K562 (cell line): ENCODE data around the gene GRIK3. TPM values are rescaled to one million over a fixed set of nuclear protein-coding genes. Genes with fewer than 3 reads are reported as not detected.

Experiments
- ATAC-seq: fragments of 200-7000 bp; cut with Tn5 transposase; 3 replicates; pipeline ENCODE4 v1.9.1; 2020; ENCODE audit warnings: moderate library complexity
- BruUV-seq: library from RNA; stranded (reverse); fragments of 400-500 nt; replicated peaks from 2 replicates; lab custom pipeline; 2021; lab: Mats Ljungman, UMichigan
- CTCF ChIA-PET: fragments of 300-600 bp; formaldehyde crosslinking; extraction: SDS; loops from one replicate; lab custom pipeline; 2021; ENCODE audit warnings: low intra/inter-chr PET ratio; lab: Yijun Ruan, JAX
- POLR2A ChIA-PET: fragments of 300-600, 350-650 bp; sonication (Branson Sonifier 250); formaldehyde crosslinking; extraction: SDS; loops from one replicate; lab custom pipeline; 2021; ENCODE audit warnings: antibody characterized with exemption, inconsistent platforms; lab: Yijun Ruan, JAX
- DNase-seq, 4 experiments: peaks; one replicate each; pipeline versions ENCODE4 v3.0.0 to v3.0.0-alpha.2; 2011 to 2018; ENCODE audit warnings: low spot score in 3 of 4, mixed read lengths in 3 of 4; ENCODE audit errors: extremely low read depth in 1 of 4
- FAIRE-seq: peaks from 2 replicates; lab custom pipeline; 2011; peaks lifted over from hg19 to GRCh38; lab: Jason Lieb, UNC
- H2AFZ ChIP-seq: 2 replicates; pipeline ENCODE4 v1.6.0; 2011; ENCODE audit warnings: low read depth, low read length, control low read depth, inconsistent platforms
- H3K27ac ChIP-seq: fragments of 200-600 bp; 3 replicates; pipeline ENCODE4 v1.8.0; 2011; ENCODE audit warnings: low read depth, mild to moderate bottlenecking, control low read depth, inconsistent platforms, low read length, moderate library complexity, mixed read lengths; ENCODE audit errors: extremely low read depth
- H3K27me3 ChIP-seq, 2 experiments: fragments of 300-600 bp in 1 of 2; 2 replicates in 1 of 2; 3 replicates in 1 of 2; pipeline versions ENCODE4 v1.6.0 to v1.8.0; 2011; ENCODE audit warnings: inconsistent platforms in 2 of 2, low read length in 2 of 2, mild to moderate bottlenecking in 1 of 2, mixed read lengths in 1 of 2, moderate library complexity in 1 of 2; ENCODE audit not compliant: control insufficient read depth in 2 of 2, insufficient read depth in 2 of 2
- H3K36me3 ChIP-seq: fragments of 300-600 bp; 3 replicates; pipeline ENCODE4 v1.8.0; 2011; ENCODE audit warnings: mild to moderate bottlenecking, low read length, inconsistent platforms; ENCODE audit not compliant: control insufficient read depth, insufficient read depth
- H3K4me1 ChIP-seq, 2 experiments: fragments of 200-600 bp in 1 of 2; replicated peaks in 1 of 2; 2 replicates in 1 of 2; 3 replicates in 1 of 2; pipeline versions ENCODE4 v1.5.1 to v1.8.0; 2011; ENCODE audit warnings: inconsistent platforms in 2 of 2, low read length in 2 of 2, mild to moderate bottlenecking in 1 of 2, mixed read lengths in 1 of 2, moderate library complexity in 1 of 2; ENCODE audit not compliant: control insufficient read depth in 2 of 2, insufficient read depth in 2 of 2
- H3K4me2 ChIP-seq: 2 replicates; pipeline ENCODE4 v1.6.1; 2011; ENCODE audit warnings: low read length, control low read depth, inconsistent platforms, mixed read lengths; ENCODE audit not compliant: insufficient read depth
- H3K4me3 ChIP-seq: fragments of 200-600 bp; sonication (generic), shearing (Covaris generic); 2 replicates; pipeline ENCODE4 v1.5.1; 2016; ENCODE audit warnings: control low read depth, inconsistent platforms
- H3K79me2 ChIP-seq: fragments of 200-600 bp; 3 replicates; pipeline ENCODE4 v1.8.0; 2011; ENCODE audit warnings: low read length, inconsistent platforms; ENCODE audit not compliant: control insufficient read depth, insufficient read depth
- H3K9ac ChIP-seq, 2 experiments: 2 replicates each; pipeline versions ENCODE4 v1.6.0 to v1.6.1; 2011; ENCODE audit warnings: low read depth in 2 of 2, low read length in 2 of 2, control low read depth in 1 of 2, inconsistent platforms in 1 of 2, mild to moderate bottlenecking in 1 of 2, mixed read lengths in 1 of 2; ENCODE audit not compliant: insufficient read depth in 1 of 2
- H3K9me1 ChIP-seq: one replicate; pipeline ENCODE4 v1.6.0; 2011; ENCODE audit warnings: inconsistent platforms, mild to moderate bottlenecking, low read length, moderate library complexity; ENCODE audit not compliant: control insufficient read depth, insufficient read depth
- H3K9me3 ChIP-seq: replicated peaks from 2 replicates; pipeline ENCODE4 v1.5.1; 2011; ENCODE audit warnings: low read depth, low read length, inconsistent platforms; ENCODE audit not compliant: control insufficient read depth, insufficient read depth
- H4K20me1 ChIP-seq: replicated peaks from 2 replicates; pipeline ENCODE4 v1.6.1; 2011; ENCODE audit warnings: low read length, inconsistent platforms, mixed read lengths; ENCODE audit not compliant: control insufficient read depth, insufficient read depth
- BCOR ChIP-seq: fragments of 450-650 bp; IDR thresholded peaks from 2 replicates; pipeline ENCODE4 v1.6.1; 2016
- BMI1 ChIP-seq: fragments of 150-350 bp; IDR thresholded peaks from 2 replicates; pipeline ENCODE4 v1.6.1; 2014; ENCODE audit warnings: low read length
- CREM ChIP-seq: IDR thresholded peaks from 2 replicates; pipeline ENCODE4 v1.6.1; 2014; ENCODE audit warnings: antibody characterized with exemption, low read depth
- DNMT1 ChIP-seq: fragments of 450-650 bp; IDR thresholded peaks from 2 replicates; pipeline ENCODE4 v1.6.1; 2016; ENCODE audit warnings: antibody characterized with exemption, mild to moderate bottlenecking
- JUN ChIP-seq, 2 experiments: sonication (generic) in 1 of 2; formaldehyde crosslinking in 1 of 2; IDR thresholded peaks; 2 replicates each; pipeline versions ENCODE4 v1.6.1 to v1.8.0; 2012 to 2022; ENCODE audit warnings: borderline replicate concordance in 2 of 2, mild to moderate bottlenecking in 2 of 2, improper control_type of control experiment in 1 of 2, low read depth in 1 of 2, low read length in 1 of 2, missing genetic modification reagents in 1 of 2
- NR2C1 ChIP-seq, 2 experiments: fragments of 450-650 bp; IDR thresholded peaks; 2 replicates each; pipeline ENCODE4 v1.6.1; 2017; ENCODE audit warnings: mild to moderate bottlenecking in 2 of 2, antibody characterized with exemption in 1 of 2, inconsistent platforms in 1 of 2, missing compliant biosample characterization in 1 of 2, missing genetic modification characterization in 1 of 2
- PURB ChIP-seq: sonication (generic); formaldehyde crosslinking; IDR thresholded peaks from 2 replicates; pipeline ENCODE4 v1.9.0; 2021; ENCODE audit warnings: low read depth, mild to moderate bottlenecking, missing genetic modification reagents
- SMAD3 ChIP-seq: fragments of 450-650 bp; formaldehyde crosslinking; conservative IDR thresholded peaks from 2 replicates; pipeline ENCODE4 v1.4.0; 2020; ENCODE audit warnings: mild to moderate bottlenecking
- TSC22D4 ChIP-seq: fragments of 450-650 bp; IDR thresholded peaks from 2 replicates; pipeline ENCODE4 v1.6.1; 2016; ENCODE audit warnings: missing genetic modification characterization, missing biosample characterization, control low read depth
- ZNF445 ChIP-seq: fragments of 250-450 bp; sonication (Bioruptor Pico); IDR thresholded peaks from 2 replicates; pipeline ENCODE4 v1.4.0; 2020; ENCODE audit warnings: low read depth, mild to moderate bottlenecking, moderate library complexity
- ZNF583 ChIP-seq: fragments of 250-450 bp; sonication (Bioruptor Pico); IDR thresholded peaks from 2 replicates; pipeline ENCODE4 v1.4.0; 2020
- ZNF79 ChIP-seq: fragments of 250-450 bp; sonication (Bioruptor Pico); IDR thresholded peaks from 2 replicates; pipeline ENCODE4 v1.4.0; 2020; ENCODE audit warnings: low read depth, mild to moderate bottlenecking, moderate library complexity
- WGBS: fragments of 100-300 bp; shearing (Covaris generic); methylation state at CpG from one replicate; pipeline ENCODE4 v1.1.6; 2016; ENCODE audit warnings: low coverage, mixed read lengths; ENCODE audit not compliant: insufficient coverage; ENCODE audit errors: missing lambda C conversion rate; 5-methylcytosine and 5-hydroxymethylcytosine counted together
- in situ Hi-C: fragments of 300-500 bp; cut with MboI; formaldehyde crosslinking; loops from 4 replicates; pipeline ENCODE4 v1.15.0; 2018; ENCODE audit warnings: inconsistent platforms, mixed read lengths
- intact Hi-C: fragments of 100-400 bp; cut with micrococcal nuclease; formaldehyde crosslinking; loops from 2 replicates; pipeline ENCODE4 v1.14.2; 2022
- polyA plus RNA-seq, 8 experiments: library from polyadenylated mRNA; depleted of rRNA in 4 of 8; stranded (reverse) in 5 of 8; unstranded in 3 of 8; fragments of >200 nt; fragmentation: Nextera tagmentation in 2 of 8; fragmentation: Illumina TruSeq in 1 of 8; extraction: Ambion mirVana in 2 of 8; extraction: Trizol in 1 of 8; gene quantifications; 2 replicates each; pipeline versions ENCODE4 v1.2.1 to v1.2.3, GENCODE V29; 2011 to 2014; ENCODE audit warnings: inconsistent platforms in 1 of 8, missing spikeins in 1 of 8
- total RNA-seq, 7 experiments: library from RNA; depleted of rRNA in 6 of 7; stranded (reverse); fragments of >200 nt in 6 of 7; fragmentation: Illumina TruSeq in 2 of 7; extraction: Trizol in 2 of 7; gene quantifications; 2 replicates each; pipeline versions ENCODE4 v1.2.1 to v1.2.3, GENCODE V29; 2011 to 2021; ENCODE audit warnings: low replicate concordance in 1 of 7
- TF ChIP-seq, protein P1 (sequence below): fragments of 450-650 bp; IDR thresholded peaks from 2 replicates; pipeline ENCODE4 v1.6.1; 2016; ENCODE audit warnings: low read depth, mild to moderate bottlenecking, moderate library complexity
- TF ChIP-seq, protein P2 (sequence below): fragments of 450-650 bp; IDR thresholded peaks from 2 replicates; pipeline ENCODE4 v1.6.1; 2018; ENCODE audit not compliant: partially characterized antibody
- TF ChIP-seq, protein P3 (sequence below), 2 experiments: fragments of 450-650 bp; IDR thresholded peaks; 2 replicates each; pipeline ENCODE4 v1.6.1; 2016
- TF ChIP-seq, protein P4 (sequence below): fragments of 250-450 bp; sonication (Bioruptor Pico); IDR thresholded peaks from 2 replicates; pipeline ENCODE4 v1.5.0; 2020; ENCODE audit warnings: mild to moderate bottlenecking

Gene GRIK3
- total and polyA plus RNA-seq, 9 of the 15 experiments (the other 6 are each of a cell fraction or from before 2014, with no cell fraction given) = not detected

DNA sequence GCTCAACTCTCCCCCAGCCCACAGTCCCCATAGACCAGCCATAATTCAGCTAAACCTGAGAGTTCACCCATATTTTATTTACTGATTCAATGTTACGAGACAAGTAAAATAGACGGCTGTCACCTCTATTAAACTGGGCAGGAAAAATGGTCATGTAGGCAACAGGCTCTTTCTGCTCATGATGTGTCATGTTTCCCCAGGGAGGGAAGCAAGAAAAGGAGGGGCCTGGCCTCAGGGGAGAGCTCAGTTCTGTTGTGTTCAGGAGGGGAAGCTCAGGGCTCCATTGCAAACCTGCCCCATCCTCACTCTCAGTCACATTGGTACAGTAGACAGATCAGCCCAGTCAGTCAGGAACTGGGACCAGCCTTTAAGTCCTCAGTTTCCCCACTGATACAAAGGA lies 12.8 kb downstream of the GRIK3 start:
- CTCF ChIA-PET = no interaction called here
- 3% methylated on average over 2 of the region's 2 CpGs for WGBS
- no peak for DNase-seq
- no peaks in the 10 kb centered on the region for H3K79me2 ChIP-seq
- H3K27ac ChIP-seq = no peak overlapping the region
- no peak overlapping the region for H3K4me3 ChIP-seq
- TF ChIP-seq, protein P1, sequence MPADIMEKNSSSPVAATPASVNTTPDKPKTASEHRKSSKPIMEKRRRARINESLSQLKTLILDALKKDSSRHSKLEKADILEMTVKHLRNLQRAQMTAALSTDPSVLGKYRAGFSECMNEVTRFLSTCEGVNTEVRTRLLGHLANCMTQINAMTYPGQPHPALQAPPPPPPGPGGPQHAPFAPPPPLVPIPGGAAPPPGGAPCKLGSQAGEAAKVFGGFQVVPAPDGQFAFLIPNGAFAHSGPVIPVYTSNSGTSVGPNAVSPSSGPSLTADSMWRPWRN = no peak
- TF ChIP-seq, protein P2, sequence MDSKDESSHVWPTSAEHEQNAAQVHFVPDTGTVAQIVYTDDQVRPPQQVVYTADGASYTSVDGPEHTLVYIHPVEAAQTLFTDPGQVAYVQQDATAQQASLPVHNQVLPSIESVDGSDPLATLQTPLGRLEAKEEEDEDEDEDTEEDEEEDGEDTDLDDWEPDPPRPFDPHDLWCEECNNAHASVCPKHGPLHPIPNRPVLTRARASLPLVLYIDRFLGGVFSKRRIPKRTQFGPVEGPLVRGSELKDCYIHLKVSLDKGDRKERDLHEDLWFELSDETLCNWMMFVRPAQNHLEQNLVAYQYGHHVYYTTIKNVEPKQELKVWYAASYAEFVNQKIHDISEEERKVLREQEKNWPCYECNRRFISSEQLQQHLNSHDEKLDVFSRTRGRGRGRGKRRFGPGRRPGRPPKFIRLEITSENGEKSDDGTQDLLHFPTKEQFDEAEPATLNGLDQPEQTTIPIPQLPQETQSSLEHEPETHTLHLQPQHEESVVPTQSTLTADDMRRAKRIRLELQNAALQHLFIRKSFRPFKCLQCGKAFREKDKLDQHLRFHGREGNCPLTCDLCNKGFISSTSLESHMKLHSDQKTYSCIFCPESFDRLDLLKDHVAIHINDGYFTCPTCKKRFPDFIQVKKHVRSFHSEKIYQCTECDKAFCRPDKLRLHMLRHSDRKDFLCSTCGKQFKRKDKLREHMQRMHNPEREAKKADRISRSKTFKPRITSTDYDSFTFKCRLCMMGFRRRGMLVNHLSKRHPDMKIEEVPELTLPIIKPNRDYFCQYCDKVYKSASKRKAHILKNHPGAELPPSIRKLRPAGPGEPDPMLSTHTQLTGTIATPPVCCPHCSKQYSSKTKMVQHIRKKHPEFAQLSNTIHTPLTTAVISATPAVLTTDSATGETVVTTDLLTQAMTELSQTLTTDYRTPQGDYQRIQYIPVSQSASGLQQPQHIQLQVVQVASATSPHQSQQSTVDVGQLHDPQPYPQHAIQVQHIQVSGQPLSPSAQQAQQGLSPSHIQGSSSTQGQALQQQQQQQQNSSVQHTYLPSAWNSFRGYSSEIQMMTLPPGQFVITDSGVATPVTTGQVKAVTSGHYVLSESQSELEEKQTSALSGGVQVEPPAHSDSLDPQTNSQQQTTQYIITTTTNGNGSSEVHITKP = no peak
- TF ChIP-seq BMI1 = no peak
- no peak for TF ChIP-seq ZNF445 (CRISPR knock-in tag)
- no peak for TF ChIP-seq PURB (CRISPR knock-in tag)
- no peak for TF ChIP-seq DNMT1
- no peak for TF ChIP-seq ZNF79 (CRISPR knock-in tag)
- TF ChIP-seq TSC22D4 (tag) = no peak
- TF ChIP-seq, protein P3, sequence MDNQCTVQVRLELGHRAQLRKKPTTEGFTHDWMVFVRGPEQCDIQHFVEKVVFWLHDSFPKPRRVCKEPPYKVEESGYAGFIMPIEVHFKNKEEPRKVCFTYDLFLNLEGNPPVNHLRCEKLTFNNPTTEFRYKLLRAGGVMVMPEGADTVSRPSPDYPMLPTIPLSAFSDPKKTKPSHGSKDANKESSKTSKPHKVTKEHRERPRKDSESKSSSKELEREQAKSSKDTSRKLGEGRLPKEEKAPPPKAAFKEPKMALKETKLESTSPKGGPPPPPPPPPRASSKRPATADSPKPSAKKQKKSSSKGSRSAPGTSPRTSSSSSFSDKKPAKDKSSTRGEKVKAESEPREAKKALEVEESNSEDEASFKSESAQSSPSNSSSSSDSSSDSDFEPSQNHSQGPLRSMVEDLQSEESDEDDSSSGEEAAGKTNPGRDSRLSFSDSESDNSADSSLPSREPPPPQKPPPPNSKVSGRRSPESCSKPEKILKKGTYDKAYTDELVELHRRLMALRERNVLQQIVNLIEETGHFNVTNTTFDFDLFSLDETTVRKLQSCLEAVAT (IDR thresholded peaks at IDR 0.05) = no peak
- no peak for TF ChIP-seq JUN (IDR thresholded peaks at IDR 0.05; ENCODE audit: borderline replicate concordance, low read depth, low read length)
- no peak for TF ChIP-seq JUN (CRISPR knock-in tag; IDR thresholded peaks at IDR 0.05; ENCODE audit: borderline replicate concordance)
- TF ChIP-seq ZNF583 (CRISPR knock-in tag) = no peak
- no peak for TF ChIP-seq BCOR
- TF ChIP-seq, protein P4, sequence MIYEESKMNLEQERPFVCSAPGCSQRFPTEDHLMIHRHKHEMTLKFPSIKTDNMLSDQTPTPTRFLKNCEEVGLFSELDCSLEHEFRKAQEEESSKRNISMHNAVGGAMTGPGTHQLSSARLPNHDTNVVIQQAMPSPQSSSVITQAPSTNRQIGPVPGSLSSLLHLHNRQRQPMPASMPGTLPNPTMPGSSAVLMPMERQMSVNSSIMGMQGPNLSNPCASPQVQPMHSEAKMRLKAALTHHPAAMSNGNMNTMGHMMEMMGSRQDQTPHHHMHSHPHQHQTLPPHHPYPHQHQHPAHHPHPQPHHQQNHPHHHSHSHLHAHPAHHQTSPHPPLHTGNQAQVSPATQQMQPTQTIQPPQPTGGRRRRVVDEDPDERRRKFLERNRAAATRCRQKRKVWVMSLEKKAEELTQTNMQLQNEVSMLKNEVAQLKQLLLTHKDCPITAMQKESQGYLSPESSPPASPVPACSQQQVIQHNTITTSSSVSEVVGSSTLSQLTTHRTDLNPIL (CRISPR knock-in tag) = no peak
- TF ChIP-seq SMAD3 (CRISPR knock-in tag) = no peak
- TF ChIP-seq NR2C1 (IDR thresholded peaks at IDR 0.05) = no peak
- TF ChIP-seq NR2C1 (tag; IDR thresholded peaks at IDR 0.05) = no peak
- TF ChIP-seq CREM = no peak
- intact Hi-C loops = loop anchor here (10.0 kb wide), 2 partner anchors 317 to 413 kb away; no protein-coding TSS in a partner anchor
- in situ Hi-C loops = no loop called here
- BruUV-seq = no TSS peak
- no peaks in the 10 kb centered on the region for H3K36me3 ChIP-seq
- H3K27me3 ChIP-seq = no peaks in the 10 kb centered on the region
- H4K20me1 ChIP-seq = peaks cover 4% of the 10 kb centered on the region; the same call in 1 of the 2 replicates
- H3K4me1 ChIP-seq = no peaks in the 10 kb centered on the region
- H2AFZ ChIP-seq = no peak overlapping the region
- H3K9me1 ChIP-seq = no peaks in the 10 kb centered on the region
- no peak for ATAC-seq
- H3K4me2 ChIP-seq = no peak overlapping the region
- POLR2A ChIA-PET = interaction anchor here (0.6 kb wide), 2 partner anchors 10 to 43 kb away, joined by 3 to 4 read pairs; no protein-coding TSS in a partner anchor
- no peak for FAIRE-seq
- H3K9me3 ChIP-seq = no peaks in the 10 kb centered on the region
- H3K9ac ChIP-seq = no peak overlapping the region
